ENCODE measurements around the gene AHRR. TPM values are rescaled to one million over a fixed set of nuclear protein-coding genes. Genes with fewer than 3 reads are reported as not detected.
"Not testable (repeated sequence)": the region's sequence is repeated elsewhere in the genome, so short reads cannot be mapped to it uniquely, and the experiment has no call there.

The AHRR gene
- total RNA-seq, 1 donor from 2014 or later, result 11.3 TPM

GRCh38 chr5:483434-484140 is 162.1 kb downstream of the AHRR start:
- H3K27ac ChIP-seq, result no peak overlapping the region
- no peaks in the 10 kb centered on the region for H3K9me3 ChIP-seq
- no peaks in the 10 kb centered on the region for H3K36me3 ChIP-seq
- H3K4me1 ChIP-seq, result no peaks in the 10 kb centered on the region
- H3K27me3 ChIP-seq, result no peaks in the 10 kb centered on the region
- TF ChIP-seq POLR2A (IDR thresholded peaks at IDR 0.05), result no peak
- TF ChIP-seq POLR2AphosphoS5 (IDR thresholded peaks at IDR 0.05; ENCODE audit: insufficient read depth in 1 of 2, low read depth in 1 of 2), result no peak
- TF ChIP-seq CTCF (IDR thresholded peaks at IDR 0.05), result no peak
- H3K4me3 ChIP-seq, result no peak overlapping the region
- no peak for DNase-seq (ENCODE audit: extremely low spot score in 2 of 2)
- intact Hi-C loops (cut with DNase I), result no loop called here

- H3K4me3 ChIP-seq, result no peak overlapping the region
- DNase-seq (ENCODE audit: extremely low spot score in 2 of 2), result no peak
- no peaks in the 10 kb centered on the region for H3K36me3 ChIP-seq
- no peaks in the 10 kb centered on the region for H3K27me3 ChIP-seq
- H3K4me1 ChIP-seq, result no peaks in the 10 kb centered on the region
- no peak overlapping the region for H3K27ac ChIP-seq
- TF ChIP-seq CTCF (IDR thresholded peaks at IDR 0.05), result no peak
- TF ChIP-seq POLR2AphosphoS5 (IDR thresholded peaks at IDR 0.05; ENCODE audit: insufficient read depth in 1 of 2, low read depth in 1 of 2), result no peak
- no peak for TF ChIP-seq POLR2A (IDR thresholded peaks at IDR 0.05)
- no peaks in the 10 kb centered on the region for H3K9me3 ChIP-seq
- intact Hi-C loops (cut with DNase I), result no loop called here
These were observed 163.0 kb downstream of the AHRR start for GRCh38 chr5:484556-484955.

- Histone ChIP-seq H3K27me3 (no peaks in the 10 kb centered on the region), H3K36me3 (no peaks in the 10 kb centered on the region), H3K27ac (no peak overlapping the region), H3K4me1 (no peaks in the 10 kb centered on the region), H3K9me3 (no peaks in the 10 kb centered on the region), H3K4me3 (no peak overlapping the region)
- TF ChIP-seq POLR2AphosphoS5 (IDR thresholded peaks at IDR 0.05; ENCODE audit: insufficient read depth in 1 of 2, low read depth in 1 of 2) (no peak), CTCF (IDR thresholded peaks at IDR 0.05) (no peak), POLR2A (IDR thresholded peaks at IDR 0.05) (no peak)
- intact Hi-C loops (cut with DNase I), result no loop called here
- DNase-seq (ENCODE audit: extremely low spot score in 2 of 2), result no peak
These were observed 163.8 kb downstream of the AHRR start for GRCh38 chr5:485113-485945.

GRCh38 chr5:485946-486491 is 164.5 kb downstream of the AHRR start:
- Histone ChIP-seq H3K27ac (no peak overlapping the region), H3K4me3 (no peak overlapping the region), H3K9me3 (no peaks in the 10 kb centered on the region), H3K27me3 (no peaks in the 10 kb centered on the region), H3K4me1 (no peaks in the 10 kb centered on the region), H3K36me3 (no peaks in the 10 kb centered on the region)
- no peak for DNase-seq (ENCODE audit: extremely low spot score in 2 of 2)
- TF ChIP-seq POLR2AphosphoS5 (IDR thresholded peaks at IDR 0.05; ENCODE audit: insufficient read depth in 1 of 2, low read depth in 1 of 2) (no peak), CTCF (IDR thresholded peaks at IDR 0.05) (no peak), POLR2A (IDR thresholded peaks at IDR 0.05) (no peak)
- intact Hi-C loops (cut with DNase I), result no loop called here

- H3K4me1 ChIP-seq; intact Hi-C loops (cut with DNase I); H3K27me3 ChIP-seq; H3K27ac ChIP-seq; H3K9me3 ChIP-seq; H3K4me3 ChIP-seq; H3K36me3 ChIP-seq; DNase-seq (ENCODE audit: extremely low spot score in 2 of 2): not testable (repeated sequence)
These were observed 165.1 kb downstream of the AHRR start for GRCh38 chr5:486597-486996.

Other genes starting within 250 kb of the AHRR start
- gene PLEKHG4B, start 229.5 kb upstream of the AHRR start, total RNA-seq, result 0.74 TPM
- gene LRRC14B, start 130.2 kb upstream of the AHRR start, total RNA-seq, result not detected
- 4.2 TPM for gene CCDC127, start 103.6 kb upstream of the AHRR start, total RNA-seq
- gene SDHA, start 103.4 kb upstream of the AHRR start, total RNA-seq, result 84.7 TPM
- gene PDCD6, start 50.1 kb upstream of the AHRR start, total RNA-seq, result 96.5 TPM
- gene EXOC3, start 121.5 kb downstream of the AHRR start, total RNA-seq, result 67.5 TPM
- gene SLC9A3, start 202.7 kb downstream of the AHRR start, total RNA-seq, result 3.9 TPM